Astrocyte (in vitro differentiated cells and primary cell): ENCODE measurements around the gene TRMT44.

Experiments
- CTCF ChIP-seq: IDR thresholded peaks from 2 replicates; pipeline ENCODE4 v1.5.1; 2011; ENCODE audit warnings: low read depth, mild to moderate bottlenecking, inconsistent platforms, low read length, moderate library complexity; ENCODE audit not compliant: insufficient read depth
- EZH2 ChIP-seq: IDR thresholded peaks from 2 replicates; pipeline ENCODE4 v1.6.1; 2012; ENCODE audit warnings: mild to moderate bottlenecking, low read length, inconsistent platforms; ENCODE audit not compliant: insufficient read depth

- TF ChIP-seq CTCF (no peak), EZH2 (no peak)
Measured at GRCh38 chr4:8440492-8441311, at the start of gene TRMT44, which contains the start of gene ACOX3.
